Prostate gland (tissue), 2 donors: ENCODE measurements around the gene PTGER1.

ENCODE experiments used
- CTCF ChIP-seq, 4 experiments: fragments of 200-600 bp in 2 of 4; fragments of 450-650 bp in 2 of 4; sonication (generic) in 2 of 4; IDR thresholded peaks; 1 replicate in 3 of 4; 2 replicates in 1 of 4; pipeline ENCODE4 v1.5.1; 2016 to 2019; ENCODE audit warnings: antibody characterized with exemption in 4 of 4, mild to moderate bottlenecking in 2 of 4, moderate library complexity in 2 of 4
- POLR2A ChIP-seq: fragments of 450-650 bp; IDR thresholded peaks from one replicate; pipeline ENCODE4 v1.6.1; 2016; ENCODE audit warnings: antibody characterized with exemption, mild to moderate bottlenecking
- POLR2AphosphoS5 ChIP-seq: sonication (generic); formaldehyde crosslinking; IDR thresholded peaks from one replicate; pipeline ENCODE4 v1.6.1; 2017; ENCODE audit warnings: antibody characterized with exemption

DNA sequence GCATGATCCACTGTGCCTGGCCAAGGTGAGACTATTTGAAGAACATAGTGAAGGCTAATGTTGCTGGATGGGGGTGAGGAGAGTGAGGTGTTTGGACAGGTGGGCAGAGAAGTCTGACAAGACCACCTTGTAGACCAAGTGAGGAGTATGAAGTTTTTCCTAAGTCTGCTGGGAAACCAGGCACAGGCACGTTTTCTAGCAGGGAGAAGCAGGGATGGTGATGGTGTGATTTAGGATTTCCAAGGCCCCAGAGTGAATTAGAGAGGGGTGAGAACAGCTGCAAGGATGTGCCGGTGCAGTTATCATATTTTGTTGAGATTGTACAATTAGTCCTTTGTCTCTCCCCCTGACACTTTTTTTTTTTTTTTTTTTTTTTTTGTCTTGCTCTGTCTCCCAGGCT, 47.7 kb downstream of the PTGER1 start:
- TF ChIP-seq POLR2A = no peak
- no peak for TF ChIP-seq CTCF (IDR thresholded peaks at IDR 0.05)
- TF ChIP-seq POLR2AphosphoS5 = no peak
